ENCODE data around the gene BDKRB1.

BDKRB1 gene

GRCh38 chr14:96310906-96311305 is 54.9 kb downstream of the BDKRB1 start:
- no peak for DNase-seq (ENCODE audit: low read depth)
- no peak for TF ChIP-seq CTCF (conservative IDR thresholded peaks at IDR 0.05; ENCODE audit: low read depth, low read length)
- H3K4me3 ChIP-seq (ENCODE audit: low read depth, low read length): no peak overlapping the region

Measured in choroid plexus epithelial cell (primary cell).